H1 (cell line): ENCODE data around the gene EGLN3. TPM values are rescaled to one million over a fixed set of nuclear protein-coding genes. Genes with fewer than 3 reads are reported as not detected.

Experiments
- CTCF ChIA-PET: fragments of 300-600 bp; sonication (Branson Sonifier 250); formaldehyde crosslinking; loops from one replicate; lab custom pipeline; 2021; ENCODE audit not compliant: partially characterized antibody; lab: Charles Lee
- POLR2A ChIA-PET: fragments of 300-600 bp; sonication (Branson Sonifier 250); formaldehyde crosslinking; loops from one replicate; lab custom pipeline; 2021; ENCODE audit warnings: inconsistent platforms; ENCODE audit not compliant: partially characterized antibody; lab: Charles Lee
- DNase-seq, 2 experiments: peaks; one replicate each; pipeline versions ENCODE4 v3.0.0 to v3.0.0-alpha.2; 2010 to 2022; ENCODE audit warnings: low spot score in 2 of 2, low read depth in 1 of 2, mixed read lengths in 1 of 2
- FAIRE-seq: peaks from 2 replicates; lab custom pipeline; 2011; peaks lifted over from hg19 to GRCh38; lab: Jason Lieb, UNC
- H2AFZ ChIP-seq: 2 replicates; pipeline ENCODE4 v1.8.1; 2012; ENCODE audit warnings: low read length, inconsistent platforms
- H2AK5ac ChIP-seq: 2 replicates; pipeline ENCODE4 v1.6.1; 2013; ENCODE audit warnings: low read depth, low read length
- H2BK120ac ChIP-seq: replicated peaks from 2 replicates; pipeline ENCODE3; 2013; ENCODE audit warnings: low read depth, low read length, inconsistent platforms
- H2BK12ac ChIP-seq: 2 replicates; pipeline ENCODE4 v1.6.1; 2013; ENCODE audit warnings: low read depth, low read length
- H2BK15ac ChIP-seq: 2 replicates; pipeline ENCODE4 v1.6.1; 2013; ENCODE audit warnings: low read length
- H2BK20ac ChIP-seq: 2 replicates; pipeline ENCODE4 v1.6.1; 2013; ENCODE audit warnings: low read length
- H2BK5ac ChIP-seq: 2 replicates; pipeline ENCODE4 v1.6.1; 2013; ENCODE audit warnings: low read depth, low read length
- H3K14ac ChIP-seq: 2 replicates; pipeline ENCODE4 v1.6.1; 2013; ENCODE audit warnings: inconsistent platforms; ENCODE audit not compliant: insufficient read length
- H3K18ac ChIP-seq: 2 replicates; pipeline ENCODE4 v1.6.1; 2013; ENCODE audit warnings: low read length; ENCODE audit errors: extremely low read depth
- H3K23ac ChIP-seq: 2 replicates; pipeline ENCODE4 v1.6.1; 2013; ENCODE audit warnings: inconsistent platforms; ENCODE audit not compliant: insufficient read length
- H3K23me2 ChIP-seq: 2 replicates; pipeline ENCODE4 v1.6.1; 2013; ENCODE audit warnings: low read depth, low read length
- H3K27ac ChIP-seq: 2 replicates; pipeline ENCODE4 v1.6.1; 2011; ENCODE audit warnings: low read depth, low read length, inconsistent platforms
- H3K27me3 ChIP-seq, 4 experiments: replicated peaks in 1 of 4; 1 replicate in 1 of 4; 2 replicates in 3 of 4; pipeline versions ENCODE4 v1.6.1 to v1.8.1; 2011 to 2013; ENCODE audit warnings: low read length in 3 of 4, mild to moderate bottlenecking in 3 of 4, inconsistent platforms in 2 of 4, mixed read lengths in 2 of 4, moderate library complexity in 1 of 4; ENCODE audit not compliant: control insufficient read depth in 3 of 4, insufficient read depth in 3 of 4; ENCODE audit errors: extremely low read depth in 1 of 4
- H3K36me3 ChIP-seq, 4 experiments: 2 replicates each; pipeline versions ENCODE4 v1.6.1 to v1.8.1; 2011 to 2013; ENCODE audit warnings: mild to moderate bottlenecking in 4 of 4, low read length in 3 of 4, moderate library complexity in 2 of 4, control low read depth in 1 of 4, inconsistent platforms in 1 of 4; ENCODE audit not compliant: insufficient read depth in 4 of 4, control insufficient read depth in 2 of 4
- H3K4ac ChIP-seq: replicated peaks from 2 replicates; pipeline ENCODE3; 2013; ENCODE audit warnings: low read length, low read depth, mixed read lengths, inconsistent platforms; ENCODE audit not compliant: insufficient read length
- H3K4me1 ChIP-seq, 4 experiments: replicated peaks in 1 of 4; 1 replicate in 1 of 4; 2 replicates in 3 of 4; pipeline versions ENCODE4 v1.6.1 to v1.8.1; 2011 to 2013; ENCODE audit warnings: low read length in 3 of 4, inconsistent platforms in 2 of 4, mixed read lengths in 1 of 4; ENCODE audit not compliant: insufficient read depth in 4 of 4, control insufficient read depth in 3 of 4
- H3K4me2 ChIP-seq, 2 experiments: 2 replicates each; pipeline versions ENCODE4 v1.6.1 to v1.8.1; 2011 to 2013; ENCODE audit warnings: low read depth in 2 of 2, low read length in 2 of 2, control low read depth in 1 of 2, inconsistent platforms in 1 of 2, mild to moderate bottlenecking in 1 of 2; ENCODE audit not compliant: insufficient read depth in 1 of 2
- H3K4me3 ChIP-seq, 4 experiments: fragments of 200-600, 300-600 bp in 1 of 4; sonication (generic), shearing (Covaris generic), sonication (Bioruptor Twin) in 1 of 4; 2 replicates each; pipeline versions ENCODE4 v1.5.1 to v1.8.1; 2011 to 2016; ENCODE audit warnings: low read length in 4 of 4, low read depth in 3 of 4, control low read depth in 2 of 4, inconsistent platforms in 2 of 4, mild to moderate bottlenecking in 2 of 4, mixed read lengths in 1 of 4, moderate library complexity in 1 of 4; ENCODE audit not compliant: insufficient read depth in 2 of 4; ENCODE audit errors: extremely low read depth in 1 of 4
- H3K56ac ChIP-seq: replicated peaks from 2 replicates; pipeline ENCODE3; 2013; ENCODE audit warnings: low read depth, mild to moderate bottlenecking, mixed read lengths, low read length, inconsistent platforms; ENCODE audit not compliant: insufficient read length
- H3K79me1 ChIP-seq: 2 replicates; pipeline ENCODE4 v1.6.1; 2013; ENCODE audit warnings: low read depth, low read length, control low read depth
- H3K79me2 ChIP-seq, 2 experiments: 2 replicates each; pipeline versions ENCODE4 v1.6.1 to v1.8.1; 2012 to 2013; ENCODE audit warnings: low read length in 2 of 2, mild to moderate bottlenecking in 2 of 2, inconsistent platforms in 1 of 2; ENCODE audit not compliant: insufficient read depth in 2 of 2, control insufficient read depth in 1 of 2
- H3K9ac ChIP-seq, 4 experiments: replicated peaks in 1 of 4; 1 replicate in 1 of 4; 2 replicates in 3 of 4; pipeline versions ENCODE4 v1.6.1 to v1.8.1; 2011 to 2013; ENCODE audit warnings: low read depth in 3 of 4, low read length in 3 of 4, control low read depth in 2 of 4, mild to moderate bottlenecking in 2 of 4, moderate library complexity in 2 of 4, inconsistent platforms in 1 of 4; ENCODE audit errors: extremely low read depth in 1 of 4
- H3K9me3 ChIP-seq, 2 experiments: 2 replicates each; pipeline versions ENCODE4 v1.6.1 to v1.8.1; 2012 to 2013; ENCODE audit warnings: mild to moderate bottlenecking in 2 of 2, moderate library complexity in 2 of 2, control low read depth in 1 of 2, inconsistent platforms in 1 of 2, low read depth in 1 of 2, low read length in 1 of 2, mixed read lengths in 1 of 2; ENCODE audit not compliant: insufficient read depth in 2 of 2
- H4K20me1 ChIP-seq, 2 experiments: replicated peaks in 1 of 2; 2 replicates each; pipeline versions ENCODE3 to v1.8.1; 2011 to 2013; ENCODE audit warnings: inconsistent platforms in 2 of 2, low read length in 2 of 2, mild to moderate bottlenecking in 1 of 2; ENCODE audit not compliant: insufficient read depth in 2 of 2, control insufficient read depth in 1 of 2
- H4K5ac ChIP-seq: 2 replicates; pipeline ENCODE4 v1.6.1; 2013; ENCODE audit warnings: low read length, low read depth, mixed read lengths, inconsistent platforms; ENCODE audit not compliant: insufficient read length
- H4K8ac ChIP-seq: 2 replicates; pipeline ENCODE4 v1.8.0; 2013; ENCODE audit warnings: mild to moderate bottlenecking, moderate library complexity, low read length, inconsistent platforms; ENCODE audit not compliant: insufficient read depth; ENCODE audit errors: extremely low read depth
- H4K91ac ChIP-seq: replicated peaks from 2 replicates; pipeline ENCODE3; 2013; ENCODE audit warnings: low read length, mixed read lengths, inconsistent platforms; ENCODE audit not compliant: insufficient read length
- HDAC6 ChIP-seq: IDR thresholded peaks from one replicate; pipeline ENCODE4 v1.7.1; 2012; ENCODE audit warnings: low read depth, mild to moderate bottlenecking, inconsistent platforms, low read length, moderate library complexity
- KDM1A ChIP-seq: fragments of 200-600, 300-600 bp; sonication (generic); IDR thresholded peaks from 2 replicates; pipeline ENCODE4 v1.7.1; 2016; ENCODE audit warnings: mild to moderate bottlenecking, low read length, borderline replicate concordance
- NRF1 ChIP-seq: IDR thresholded peaks from 2 replicates; pipeline ENCODE4 v1.6.1; 2011; ENCODE audit warnings: mild to moderate bottlenecking, low read depth, low read length, improper control_type of control experiment
- RAD21 ChIP-seq, 2 experiments: IDR thresholded peaks in 1 of 2; conservative IDR thresholded peaks in 1 of 2; 2 replicates each; pipeline ENCODE4 v1.6.1; 2011; ENCODE audit warnings: low read depth in 2 of 2, low read length in 2 of 2, improper control_type of control experiment in 1 of 2, inconsistent platforms in 1 of 2, mild to moderate bottlenecking in 1 of 2, moderate library complexity in 1 of 2
- RBBP5 ChIP-seq: IDR thresholded peaks from 2 replicates; pipeline ENCODE4 v1.7.1; 2012; ENCODE audit warnings: low read depth, mild to moderate bottlenecking, inconsistent platforms, low read length, moderate library complexity, borderline replicate concordance
- RXRA ChIP-seq: IDR thresholded peaks from 2 replicates; pipeline ENCODE4 v1.6.1; 2011; ENCODE audit warnings: low read depth, mild to moderate bottlenecking, low read length, moderate library complexity; ENCODE audit not compliant: insufficient read depth
- SIX5 ChIP-seq: IDR thresholded peaks from 2 replicates; pipeline ENCODE4 v1.6.1; 2011; ENCODE audit warnings: mild to moderate bottlenecking, low read depth, low read length
- WGBS, 2 experiments: shearing (Covaris generic) in 1 of 2; methylation state at CpG; one replicate each; pipeline versions ENCODE4 v1.1.6 to v1.1.7; 2013 to 2015; ENCODE audit warnings: low lambda C conversion rate in 2 of 2, mixed read lengths in 2 of 2, inconsistent platforms in 1 of 2, low coverage in 1 of 2, missing lambda C conversion rate in 1 of 2; ENCODE audit not compliant: insufficient replicate concordance in 2 of 2, insufficient coverage in 1 of 2, insufficient read length in 1 of 2; ENCODE audit errors: extremely low coverage in 1 of 2, missing lambda C conversion rate in 1 of 2; 5-methylcytosine and 5-hydroxymethylcytosine counted together
- long read RNA-seq, 2 experiments: library from RNA in 1 of 2; library from capped mRNA in 1 of 2; stranded (forward); transcript quantifications; one replicate each; pipeline ENCODE4 v2.0.0, GENCODE V29; 2021; ENCODE audit warnings: inconsistent platforms in 1 of 2
- polyA minus RNA-seq, 3 experiments: library from RNA; depleted of rRNA, polyadenylated mRNA; stranded (reverse); fragments of >200 nt; gene quantifications; 1 replicate in 2 of 3; 2 replicates in 1 of 3; pipeline ENCODE4 v1.2.3, GENCODE V29; 2011
- polyA plus RNA-seq, 7 experiments: library from polyadenylated mRNA; depleted of rRNA in 3 of 7; stranded (reverse) in 5 of 7; unstranded in 2 of 7; fragments of >200 nt in 5 of 7; fragments of 200-250 nt in 2 of 7; gene quantifications; 1 replicate in 5 of 7; 2 replicates in 1 of 7; 4 replicates in 1 of 7; pipeline versions ENCODE4 v1.2.1 to v1.2.3, GENCODE V29; 2011 to 2013; ENCODE audit warnings: missing spikeins in 2 of 7, mixed read lengths in 2 of 7
- total RNA-seq: library from RNA; stranded (reverse); fragmentation: NEBNext Ultra II Directional; extraction: Animal tissue kit (Norgen Biotek cat#: 25700); gene quantifications from 2 replicates; pipeline ENCODE4 v1.2.1, GENCODE V29; 2021

EGLN3 gene
- total RNA-seq (24.4 and 27.3 TPM in 2 replicates), polyA plus RNA-seq (2011; rRNA removed) (8.8 and 10.6 TPM in 2 replicates), polyA minus RNA-seq (2011; rRNA and poly(A)+ RNA removed) (28.2 and 29.5 TPM in 2 replicates)
- 13.0 TPM for polyA plus RNA-seq (2011; cell fraction: cytosol; rRNA removed)
- polyA plus RNA-seq (2011; cell fraction: nucleus; rRNA removed): 11.4 TPM
- 20.1 to 25.6 TPM (median 23.9 TPM) in 4 replicates for polyA plus RNA-seq (2012, experiment 1 of 2)
- polyA plus RNA-seq (2012, experiment 2 of 2): 19.0 TPM
- 12.5 TPM for polyA plus RNA-seq (2013, experiment 1 of 2)
- 14.1 TPM for polyA plus RNA-seq (2013, experiment 2 of 2)
- polyA minus RNA-seq (2011; cell fraction: cytosol; rRNA and poly(A)+ RNA removed): 16.9 TPM
- 37.3 TPM for polyA minus RNA-seq (2011; cell fraction: nucleus; rRNA and poly(A)+ RNA removed)
- long read RNA-seq, experiment 1, transcript EGLN3-201 (5 exons, 2,709 nt): major isoform, 15 of 38 reads
- long read RNA-seq, experiment 1, partial matches to known transcripts: 0 of 38 reads
- long read RNA-seq, experiment 1, other reads (novel, unspliced or antisense): 19 of 38 reads
- long read RNA-seq, experiment 2, partial matches to known transcripts: 0 of 24 reads
- long read RNA-seq, experiment 2, other reads (novel, unspliced or antisense): 20 of 24 reads

DNA sequence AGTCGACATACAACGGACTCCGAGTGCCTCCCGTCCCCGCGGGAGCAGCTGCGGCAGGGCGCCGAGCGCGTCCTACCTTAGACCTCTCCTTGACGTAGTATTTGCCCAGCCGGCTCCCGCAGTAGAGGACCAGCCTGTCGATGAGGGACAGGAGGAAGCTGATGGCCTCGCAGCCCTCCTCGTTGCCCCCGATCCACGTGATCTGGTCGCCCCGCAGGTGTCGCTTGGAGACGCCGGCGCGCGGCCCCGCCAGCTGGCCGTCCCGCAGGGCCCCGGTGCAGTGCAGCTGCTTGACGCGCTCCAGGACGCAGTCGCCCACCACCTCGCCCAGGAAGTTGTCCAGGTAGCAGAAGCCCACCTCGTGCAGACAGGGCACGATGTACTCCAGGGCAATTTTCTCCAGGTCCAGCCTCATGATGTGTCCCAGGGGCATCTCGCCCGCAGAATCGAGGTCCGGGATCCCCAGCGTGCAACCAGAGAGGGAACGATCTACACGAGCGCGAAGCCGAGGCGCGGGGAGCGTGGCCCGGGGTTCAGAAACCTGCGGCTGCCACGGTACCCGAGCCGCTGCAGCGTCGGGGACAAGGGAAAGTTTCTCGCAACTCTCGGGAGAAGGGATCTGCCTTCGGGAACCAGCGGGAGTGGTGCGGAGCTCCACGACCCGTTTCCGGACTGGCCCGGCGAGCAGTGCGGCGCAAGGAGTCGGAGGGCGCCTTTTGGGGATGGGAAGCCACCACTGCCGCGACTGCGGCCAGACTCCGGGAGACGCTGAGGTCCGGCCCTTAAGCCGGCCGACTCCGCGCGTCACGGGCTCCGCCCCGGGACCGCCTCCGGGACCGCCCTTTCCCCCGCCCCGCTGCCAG, at the start of gene EGLN3:
Gene EGLN3, minus strand, starts transcription at position 755 of the 863 bp plus-strand sequence. Its CDS starts 322 bp downstream, at position 433.
- peak within 1 kb of the TSS; percentile 33 for H4K5ac ChIP-seq
- CTCF ChIA-PET: interaction anchor here (0.9 to 2.3 kb wide), 5 partner anchors 9 to 381 kb away, joined by 3 to 6 read pairs (median 4); no protein-coding TSS in a partner anchor
- H3K23ac ChIP-seq: no peak within 1 kb of the TSS
- peak within 1 kb of the TSS; percentile 94 to 99 for H3K4me2 ChIP-seq
- peak within 1 kb of the TSS; percentile 75 for H2BK120ac ChIP-seq
- H3K79me2 ChIP-seq: peaks cover 13 to 45% of the 10 kb centered on the region in 2 experiments; a peak in 3 of 4 replicates
- H2BK15ac ChIP-seq: peak within 1 kb of the TSS; percentile 97; the same call in 1 of the 2 replicates
- H3K14ac ChIP-seq: no peak within 1 kb of the TSS
- H3K23me2 ChIP-seq: peaks cover 21% of the 10 kb centered on the region
- FAIRE-seq (no peak), DNase-seq (peak; percentile 77 to 95)
- H3K56ac ChIP-seq: peak within 1 kb of the TSS; percentile 88
- WGBS, 2 experiments: 2% methylated on average over 56 of the region's 91 CpGs; no CpG with 5 or more reads in 1 of the 2 experiments
- H4K20me1 ChIP-seq: peaks cover 3 to 7% of the 10 kb centered on the region in 2 experiments
- H3K36me3 ChIP-seq: peaks cover 0 to 3% (median 1%) of the 10 kb centered on the region in 4 experiments; a peak in 2 of 8 replicates
- peak within 1 kb of the TSS; percentile 69; the same call in 1 of the 2 replicates for H2BK20ac ChIP-seq
- H3K4ac ChIP-seq: no peak within 1 kb of the TSS
- H4K8ac ChIP-seq: peak within 1 kb of the TSS; percentile 93
- H2BK12ac ChIP-seq: peak within 1 kb of the TSS; percentile 88
- peaks cover 2 to 14% (median 8%) of the 10 kb centered on the region in 4 experiments; a peak in 6 of 7 replicates for H3K4me1 ChIP-seq
- H3K9ac ChIP-seq: peak within 1 kb of the TSS; percentile 37 to 77 (median 66)
- peak within 1 kb of the TSS; percentile 67 to 83 (median 76) for H3K4me3 ChIP-seq
- H2AFZ ChIP-seq: peak within 1 kb of the TSS; percentile 42; the same call in 1 of the 2 replicates
- no peaks in the 10 kb centered on the region; the same call in 1 of the 2 replicates for H3K79me1 ChIP-seq
- H3K27me3 ChIP-seq: peaks cover 0 to 11% (median 6%) of the 10 kb centered on the region in 4 experiments; a peak in 4 of 7 replicates
- H3K9me3 ChIP-seq: no peaks in the 10 kb centered on the region
- H3K18ac ChIP-seq: peak within 1 kb of the TSS; percentile 63
- H4K91ac ChIP-seq: peak within 1 kb of the TSS; percentile 67
- H3K27ac ChIP-seq: peak within 1 kb of the TSS; percentile 79
- peak within 1 kb of the TSS; percentile 88 for H2BK5ac ChIP-seq
- H2AK5ac ChIP-seq: no peak within 1 kb of the TSS; the same call in 1 of the 2 replicates
- POLR2A ChIA-PET: interaction anchor here (0.6 to 4.8 kb wide), 20 partner anchors 9 to 743 kb away, joined by 3 to 54 read pairs (median 4); no protein-coding TSS in a partner anchor
- peak; percentile 30; the same call in 1 of the 2 replicates for TF ChIP-seq RBBP5
- no peak for TF ChIP-seq NRF1
- no peak; a peak in 1 of 4 replicates for TF ChIP-seq RAD21 (IDR thresholded peaks at IDR 0.05 in 1 of 2, conservative IDR thresholded peaks at IDR 0.05 in 1 of 2; ENCODE audit: low read depth in 2 of 2, low read length in 2 of 2)
- TF ChIP-seq HDAC6: no peak
- TF ChIP-seq SIX5: no peak
- no peak for TF ChIP-seq RXRA
- TF ChIP-seq KDM1A: no peak
